MM.1S (cell line): ENCODE data around the gene CACHD1.

Experiments
- DNase-seq: peaks from one replicate; pipeline ENCODE4 v3.0.0-alpha.2; 2015
- H2AFZ ChIP-seq: fragments of 300-600 bp; sonication (generic); 2 replicates; pipeline ENCODE4 v1.6.0; 2016; ENCODE audit warnings: antibody characterized with exemption, low read length
- H3F3A ChIP-seq: fragments of 300-600 bp; sonication (generic); 2 replicates; pipeline ENCODE4 v1.6.1; 2016; ENCODE audit warnings: mild to moderate bottlenecking, antibody characterized with exemption, low read length, moderate library complexity, mixed read lengths; ENCODE audit not compliant: insufficient read depth
- H3K27ac ChIP-seq: fragments of 300-600 bp; sonication (generic); 2 replicates; pipeline ENCODE4 v1.5.1; 2016; ENCODE audit warnings: mild to moderate bottlenecking, low read length
- H3K27me3 ChIP-seq: fragments of 300-600 bp; sonication (generic); replicated peaks from 2 replicates; pipeline ENCODE4 v1.6.0; 2016; ENCODE audit warnings: low read length; ENCODE audit not compliant: insufficient read depth
- H3K36me3 ChIP-seq: fragments of 300-600 bp; sonication (generic); replicated peaks from 2 replicates; pipeline ENCODE4 v1.6.1; 2016; ENCODE audit warnings: mild to moderate bottlenecking, low read length, mixed read lengths; ENCODE audit not compliant: insufficient read depth
- H3K4me1 ChIP-seq: fragments of 300-600 bp; sonication (generic); 2 replicates; pipeline ENCODE4 v1.6.1; 2016; ENCODE audit warnings: low read length, mixed read lengths
- H3K4me2 ChIP-seq: fragments of 300-600 bp; sonication (generic); 2 replicates; pipeline ENCODE4 v1.6.0; 2016; ENCODE audit warnings: low read depth, low read length
- H3K4me3 ChIP-seq: fragments of 300-600 bp; sonication (generic); 2 replicates; pipeline ENCODE4 v1.5.1; 2016; ENCODE audit warnings: low read length, mixed read lengths
- H3K79me2 ChIP-seq: fragments of 300-600 bp; sonication (generic); 2 replicates; pipeline ENCODE4 v1.6.1; 2016; ENCODE audit warnings: mixed run types, low read length, mixed read lengths
- H3K9ac ChIP-seq: fragments of 300-600 bp; sonication (generic); 2 replicates; pipeline ENCODE4 v1.6.1; 2016; ENCODE audit warnings: low read length, mixed read lengths
- H3K9me2 ChIP-seq: fragments of 300-600 bp; sonication (generic); replicated peaks from 2 replicates; pipeline ENCODE4 v1.6.1; 2016; ENCODE audit warnings: mild to moderate bottlenecking, low read length, mixed read lengths; ENCODE audit not compliant: insufficient read depth
- H3K9me3 ChIP-seq: fragments of 300-600 bp; sonication (generic); replicated peaks from 2 replicates; pipeline ENCODE4 v1.6.1; 2016; ENCODE audit warnings: mild to moderate bottlenecking, low read length, mixed read lengths; ENCODE audit not compliant: insufficient read depth
- H4K20me1 ChIP-seq: fragments of 300-600 bp; sonication (generic); 2 replicates; pipeline ENCODE4 v1.6.1; 2016; ENCODE audit warnings: mild to moderate bottlenecking, low read length, moderate library complexity, mixed read lengths; ENCODE audit not compliant: insufficient read depth
- EZH2 ChIP-seq: fragments of 300-600 bp; sonication (generic); optimal IDR thresholded peaks from 2 replicates; pipeline ENCODE3; 2017; ENCODE audit warnings: low read depth, mild to moderate bottlenecking, antibody characterized with exemption, low read length, mixed read lengths
- EZH2phosphoT487 ChIP-seq: fragments of 300-600 bp; sonication (generic); IDR thresholded peaks from 2 replicates; pipeline ENCODE4 v1.6.1; 2018; ENCODE audit warnings: antibody characterized with exemption, low read length
- TF ChIP-seq, protein P1 (sequence below): fragments of 300-600 bp; sonication (generic); IDR thresholded peaks from 2 replicates; pipeline ENCODE4 v1.5.1; 2016; ENCODE audit warnings: antibody characterized with exemption, low read length, mixed read lengths

CACHD1 gene

DNA sequence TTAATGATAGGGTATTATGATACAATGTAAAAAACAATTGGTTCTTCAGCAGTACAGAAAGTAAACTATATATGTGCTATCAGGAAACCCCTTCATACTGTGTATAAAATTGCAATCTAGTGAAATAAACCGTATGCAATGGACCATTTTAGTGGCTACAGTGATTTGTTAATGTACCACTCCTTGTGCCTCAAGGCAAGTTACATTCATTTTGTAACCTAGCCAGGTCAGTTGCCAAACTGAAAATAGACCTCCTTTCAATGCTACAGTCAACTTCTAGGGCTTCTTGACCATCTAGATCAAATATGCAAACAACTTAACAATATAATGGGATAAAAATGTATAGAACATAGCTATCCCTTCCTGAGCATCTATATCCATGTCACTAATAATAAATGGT is 223.0 kb downstream of the CACHD1 start:
- no peak overlapping the region for H3K4me3 ChIP-seq
- H2AFZ ChIP-seq: no peak overlapping the region
- no peaks in the 10 kb centered on the region for H3K9me2 ChIP-seq
- H3K27me3 ChIP-seq: no peaks in the 10 kb centered on the region
- no peaks in the 10 kb centered on the region for H3K79me2 ChIP-seq
- H3K9me3 ChIP-seq: no peaks in the 10 kb centered on the region
- no peaks in the 10 kb centered on the region for H3F3A ChIP-seq
- H4K20me1 ChIP-seq: no peaks in the 10 kb centered on the region
- TF ChIP-seq EZH2 (no peak), EZH2phosphoT487 (no peak)
- TF ChIP-seq, protein P1, sequence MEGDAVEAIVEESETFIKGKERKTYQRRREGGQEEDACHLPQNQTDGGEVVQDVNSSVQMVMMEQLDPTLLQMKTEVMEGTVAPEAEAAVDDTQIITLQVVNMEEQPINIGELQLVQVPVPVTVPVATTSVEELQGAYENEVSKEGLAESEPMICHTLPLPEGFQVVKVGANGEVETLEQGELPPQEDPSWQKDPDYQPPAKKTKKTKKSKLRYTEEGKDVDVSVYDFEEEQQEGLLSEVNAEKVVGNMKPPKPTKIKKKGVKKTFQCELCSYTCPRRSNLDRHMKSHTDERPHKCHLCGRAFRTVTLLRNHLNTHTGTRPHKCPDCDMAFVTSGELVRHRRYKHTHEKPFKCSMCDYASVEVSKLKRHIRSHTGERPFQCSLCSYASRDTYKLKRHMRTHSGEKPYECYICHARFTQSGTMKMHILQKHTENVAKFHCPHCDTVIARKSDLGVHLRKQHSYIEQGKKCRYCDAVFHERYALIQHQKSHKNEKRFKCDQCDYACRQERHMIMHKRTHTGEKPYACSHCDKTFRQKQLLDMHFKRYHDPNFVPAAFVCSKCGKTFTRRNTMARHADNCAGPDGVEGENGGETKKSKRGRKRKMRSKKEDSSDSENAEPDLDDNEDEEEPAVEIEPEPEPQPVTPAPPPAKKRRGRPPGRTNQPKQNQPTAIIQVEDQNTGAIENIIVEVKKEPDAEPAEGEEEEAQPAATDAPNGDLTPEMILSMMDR: no peak
- no peaks in the 10 kb centered on the region for H3K4me1 ChIP-seq
- H3K4me2 ChIP-seq: no peak overlapping the region
- H3K36me3 ChIP-seq: no peaks in the 10 kb centered on the region
- DNase-seq: no peak
- no peak overlapping the region for H3K27ac ChIP-seq
- H3K9ac ChIP-seq: no peak overlapping the region

- H3K27me3 ChIP-seq: no peaks in the 10 kb centered on the region
- no peak overlapping the region for H3K4me2 ChIP-seq
These were observed 223.5 kb downstream of the CACHD1 start for GRCh38 chr1:64693406-64693805.

GRCh38 chr1:64696879-64697278 is 226.9 kb downstream of the CACHD1 start:
- Histone ChIP-seq H3K27ac (no peak overlapping the region), H2AFZ (no peak overlapping the region), H3K9ac (no peak overlapping the region), H3K36me3 (no peaks in the 10 kb centered on the region), H3K27me3 (no peaks in the 10 kb centered on the region), H3K9me3 (no peaks in the 10 kb centered on the region), H3F3A (no peaks in the 10 kb centered on the region), H3K9me2 (no peaks in the 10 kb centered on the region), H3K4me3 (no peak overlapping the region), H3K4me1 (no peaks in the 10 kb centered on the region), H3K4me2 (no peak overlapping the region), H3K79me2 (no peaks in the 10 kb centered on the region), H4K20me1 (no peaks in the 10 kb centered on the region)
- TF ChIP-seq EZH2: no peak
- TF ChIP-seq, protein P1: no peak
- no peak for TF ChIP-seq EZH2phosphoT487
- DNase-seq: no peak

More at GRCh38 chr1:64693406-64693805, 223.5 kb downstream of the CACHD1 start:
- Histone ChIP-seq H3K27ac (no peak overlapping the region), H3K9me2 (no peaks in the 10 kb centered on the region), H3K4me3 (no peak overlapping the region), H3K9me3 (no peaks in the 10 kb centered on the region), H3F3A (no peaks in the 10 kb centered on the region), H2AFZ (no peak overlapping the region), H3K36me3 (no peaks in the 10 kb centered on the region), H3K4me1 (no peaks in the 10 kb centered on the region), H4K20me1 (no peaks in the 10 kb centered on the region), H3K79me2 (no peaks in the 10 kb centered on the region), H3K9ac (no peak overlapping the region)
- no peak for DNase-seq
- TF ChIP-seq, protein P1: no peak
- no peak for TF ChIP-seq EZH2phosphoT487
- no peak for TF ChIP-seq EZH2
